Right lobe of liver (tissue), 4 donors: Measurements from ENCODE around the gene PRR12.

ENCODE experiments used
- POLR2A ChIP-seq: fragments of 450-650 bp; IDR thresholded peaks from one replicate; pipeline ENCODE4 v1.6.1; 2017; ENCODE audit warnings: antibody characterized with exemption, mild to moderate bottlenecking
- TF ChIP-seq, protein P1 (sequence below), 4 donors: fragments of 200-600 bp in 3 of 4; fragments of 450-650 bp in 1 of 4; IDR thresholded peaks; one replicate each; pipeline versions ENCODE4 v1.5.1 to v1.8.0; 2016 to 2022; ENCODE audit warnings: antibody characterized with exemption in 4 of 4, mild to moderate bottlenecking in 2 of 4
- donor health status: DM: no; HTN: no; CAD: no.
- donor health status: DM: no; HTN: no; CAD: no.
- donor health status: DM: no; HTN: yes; CAD: no.

GRCh38 chr19:49641688-49642491 lies 50.9 kb downstream of the PRR12 start, which contains the start of gene SCAF1:
- TF ChIP-seq, protein P1, sequence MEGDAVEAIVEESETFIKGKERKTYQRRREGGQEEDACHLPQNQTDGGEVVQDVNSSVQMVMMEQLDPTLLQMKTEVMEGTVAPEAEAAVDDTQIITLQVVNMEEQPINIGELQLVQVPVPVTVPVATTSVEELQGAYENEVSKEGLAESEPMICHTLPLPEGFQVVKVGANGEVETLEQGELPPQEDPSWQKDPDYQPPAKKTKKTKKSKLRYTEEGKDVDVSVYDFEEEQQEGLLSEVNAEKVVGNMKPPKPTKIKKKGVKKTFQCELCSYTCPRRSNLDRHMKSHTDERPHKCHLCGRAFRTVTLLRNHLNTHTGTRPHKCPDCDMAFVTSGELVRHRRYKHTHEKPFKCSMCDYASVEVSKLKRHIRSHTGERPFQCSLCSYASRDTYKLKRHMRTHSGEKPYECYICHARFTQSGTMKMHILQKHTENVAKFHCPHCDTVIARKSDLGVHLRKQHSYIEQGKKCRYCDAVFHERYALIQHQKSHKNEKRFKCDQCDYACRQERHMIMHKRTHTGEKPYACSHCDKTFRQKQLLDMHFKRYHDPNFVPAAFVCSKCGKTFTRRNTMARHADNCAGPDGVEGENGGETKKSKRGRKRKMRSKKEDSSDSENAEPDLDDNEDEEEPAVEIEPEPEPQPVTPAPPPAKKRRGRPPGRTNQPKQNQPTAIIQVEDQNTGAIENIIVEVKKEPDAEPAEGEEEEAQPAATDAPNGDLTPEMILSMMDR (IDR thresholded peaks at IDR 0.05), result no peak
- TF ChIP-seq POLR2A, result peak; percentile 90
